ENCODE measurements around the gene AFF3. TPM values are rescaled to one million over a fixed set of nuclear protein-coding genes. Genes with fewer than 3 reads are reported as not detected.

The AFF3 gene
- total and polyA plus RNA-seq, 10 of the 15 experiments (the other 5 are each of a cell fraction or from before 2014, with no cell fraction given): 0.26 to 5.5 (median 3.0) TPM

DNA sequence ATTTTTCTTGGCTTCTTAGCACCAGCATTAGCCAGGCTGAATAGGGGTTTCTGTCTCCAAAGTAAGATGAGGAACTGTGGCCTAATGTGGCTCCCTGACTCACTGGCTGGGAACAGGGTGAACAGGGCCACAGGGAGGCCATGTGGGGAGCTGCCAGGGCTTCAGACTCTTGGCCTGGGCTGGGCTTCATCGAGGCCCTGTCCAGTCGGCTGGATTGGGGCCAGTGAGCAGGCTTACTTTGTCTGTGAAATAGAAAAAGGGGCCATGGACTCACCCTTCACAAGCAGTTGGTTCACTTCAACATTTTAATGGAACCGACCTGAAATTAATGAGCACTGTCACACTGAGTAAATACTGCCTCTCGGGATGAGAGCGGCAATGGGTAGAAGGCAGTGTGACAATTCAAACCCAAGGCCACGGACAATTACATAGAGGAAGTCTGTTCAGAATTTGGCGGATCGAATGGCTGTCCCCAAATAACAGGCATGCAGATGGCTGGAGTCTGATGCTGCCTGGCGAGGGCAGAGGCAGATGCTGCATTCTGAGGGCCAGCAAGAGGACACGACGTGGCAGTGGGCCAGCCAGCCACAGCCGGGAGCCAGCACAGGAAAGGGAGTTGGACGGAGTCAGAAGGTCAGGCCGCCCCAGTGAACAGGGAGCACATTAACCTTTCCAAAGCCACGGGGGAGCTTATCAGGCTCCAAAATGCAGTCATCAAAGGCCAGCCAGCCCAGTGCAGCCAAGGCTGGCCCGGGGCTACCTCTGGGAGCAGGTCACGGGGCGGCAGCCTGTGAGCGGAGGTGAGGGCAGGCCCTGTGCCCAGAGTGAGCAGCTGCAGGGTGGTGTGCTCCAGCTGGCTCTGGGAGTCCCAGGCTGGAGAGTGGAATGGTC, 506.0 kb downstream of the AFF3 start:
- FAIRE-seq (no peak), DNase-seq (ENCODE audit: low read depth, low spot score) (no peak), ATAC-seq (no peak)
- Histone ChIP-seq H3K4me3 (no peak overlapping the region), H3K4me1 (ENCODE audit: control insufficient read depth, insufficient read depth, low read length) (no peaks in the 10 kb centered on the region), H4K20me1 (ENCODE audit: control insufficient read depth, insufficient read depth) (no peaks in the 10 kb centered on the region), H3K27me3 (replicated peaks in 1 of 2; ENCODE audit: control insufficient read depth in 2 of 2, insufficient read depth in 2 of 2, low read length in 1 of 2) (peaks cover 0 to 1% of the 10 kb centered on the region in 2 experiments; a peak in 1 of 4 replicates), H3K79me2 (ENCODE audit: control insufficient read depth, insufficient read depth, low read length) (no peaks in the 10 kb centered on the region), H3K36me3 (ENCODE audit: control insufficient read depth in 2 of 2, insufficient read depth in 2 of 2, low read length in 1 of 2) (no peaks in the 10 kb centered on the region), H3K9me3 (replicated peaks; ENCODE audit: control insufficient read depth, insufficient read depth, low read length) (no peaks in the 10 kb centered on the region; the same call in 2 of the 3 replicates), H3K4me2 (ENCODE audit: control insufficient read depth, insufficient read depth) (no peak overlapping the region), H3K27ac (ENCODE audit: control insufficient read depth, insufficient read depth) (no peak overlapping the region), H3K9ac (ENCODE audit: control insufficient read depth, insufficient read depth, low read length) (no peak overlapping the region), H2AFZ (ENCODE audit: control insufficient read depth, low read depth, low read length) (no peak overlapping the region)
- BruUV-seq (replicated peaks): no TSS peak
- POLR2A ChIA-PET: no interaction called here
- intact Hi-C loops (cut with micrococcal nuclease; ENCODE audit: unreplicated experiment): no loop called here
- WGBS (ENCODE audit: insufficient coverage, insufficient replicate concordance, low lambda C conversion rate, missing lambda C conversion rate): 48% methylated on average over 19 of the region's 19 CpGs
- RAD21 ChIA-PET (ENCODE audit: unreplicated experiment): no interaction called here
- CTCF ChIA-PET: no interaction called here
- in situ Hi-C loops (cut with MboI): no loop called here
- SMC1A ChIA-PET (ENCODE audit: uncharacterized antibody, unreplicated experiment): no interaction called here
- TF ChIP-seq BMI1 (IDR thresholded peaks at IDR 0.05; ENCODE audit: borderline replicate concordance): no peak
- no peak for TF ChIP-seq NR2F1 (conservative IDR thresholded peaks at IDR 0.05)
- TF ChIP-seq, protein P1, sequence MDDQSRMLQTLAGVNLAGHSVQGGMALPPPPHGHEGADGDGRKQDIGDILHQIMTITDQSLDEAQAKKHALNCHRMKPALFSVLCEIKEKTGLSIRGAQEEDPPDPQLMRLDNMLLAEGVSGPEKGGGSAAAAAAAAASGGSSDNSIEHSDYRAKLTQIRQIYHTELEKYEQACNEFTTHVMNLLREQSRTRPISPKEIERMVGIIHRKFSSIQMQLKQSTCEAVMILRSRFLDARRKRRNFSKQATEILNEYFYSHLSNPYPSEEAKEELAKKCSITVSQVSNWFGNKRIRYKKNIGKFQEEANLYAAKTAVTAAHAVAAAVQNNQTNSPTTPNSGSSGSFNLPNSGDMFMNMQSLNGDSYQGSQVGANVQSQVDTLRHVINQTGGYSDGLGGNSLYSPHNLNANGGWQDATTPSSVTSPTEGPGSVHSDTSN (IDR thresholded peaks at IDR 0.05; ENCODE audit: insufficient replicate concordance, low read depth, low read length): no peak
- no peak for TF ChIP-seq ZNF274 (IDR thresholded peaks at IDR 0.05; ENCODE audit: insufficient read depth, insufficient read length)
- no peak for TF ChIP-seq BRCA1 (IDR thresholded peaks at IDR 0.05; ENCODE audit: low read depth, low read length)
- TF ChIP-seq PAX8 (IDR thresholded peaks at IDR 0.05): no peak
- no peak for TF ChIP-seq NR2C2 (IDR thresholded peaks at IDR 0.05; ENCODE audit: borderline replicate concordance, control insufficient read depth, insufficient read length, low read depth)
- TF ChIP-seq POU2F2 (IDR thresholded peaks at IDR 0.05; ENCODE audit: borderline replicate concordance, low read depth, low read length): no peak
- no peak for TF ChIP-seq ESRRA (IDR thresholded peaks at IDR 0.05; ENCODE audit: low read length)
- TF ChIP-seq SIN3A (IDR thresholded peaks at IDR 0.05; ENCODE audit: low read depth, low read length): no peak
- no peak for TF ChIP-seq YBX1 (IDR thresholded peaks at IDR 0.05)
- no peak for TF ChIP-seq SPI1 (IDR thresholded peaks at IDR 0.05; ENCODE audit: borderline replicate concordance, insufficient read depth, low read depth, low read length)
- TF ChIP-seq, protein P2, sequence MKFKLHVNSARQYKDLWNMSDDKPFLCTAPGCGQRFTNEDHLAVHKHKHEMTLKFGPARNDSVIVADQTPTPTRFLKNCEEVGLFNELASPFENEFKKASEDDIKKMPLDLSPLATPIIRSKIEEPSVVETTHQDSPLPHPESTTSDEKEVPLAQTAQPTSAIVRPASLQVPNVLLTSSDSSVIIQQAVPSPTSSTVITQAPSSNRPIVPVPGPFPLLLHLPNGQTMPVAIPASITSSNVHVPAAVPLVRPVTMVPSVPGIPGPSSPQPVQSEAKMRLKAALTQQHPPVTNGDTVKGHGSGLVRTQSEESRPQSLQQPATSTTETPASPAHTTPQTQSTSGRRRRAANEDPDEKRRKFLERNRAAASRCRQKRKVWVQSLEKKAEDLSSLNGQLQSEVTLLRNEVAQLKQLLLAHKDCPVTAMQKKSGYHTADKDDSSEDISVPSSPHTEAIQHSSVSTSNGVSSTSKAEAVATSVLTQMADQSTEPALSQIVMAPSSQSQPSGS (IDR thresholded peaks at IDR 0.05; ENCODE audit: low read length): no peak
- TF ChIP-seq, protein P3, sequence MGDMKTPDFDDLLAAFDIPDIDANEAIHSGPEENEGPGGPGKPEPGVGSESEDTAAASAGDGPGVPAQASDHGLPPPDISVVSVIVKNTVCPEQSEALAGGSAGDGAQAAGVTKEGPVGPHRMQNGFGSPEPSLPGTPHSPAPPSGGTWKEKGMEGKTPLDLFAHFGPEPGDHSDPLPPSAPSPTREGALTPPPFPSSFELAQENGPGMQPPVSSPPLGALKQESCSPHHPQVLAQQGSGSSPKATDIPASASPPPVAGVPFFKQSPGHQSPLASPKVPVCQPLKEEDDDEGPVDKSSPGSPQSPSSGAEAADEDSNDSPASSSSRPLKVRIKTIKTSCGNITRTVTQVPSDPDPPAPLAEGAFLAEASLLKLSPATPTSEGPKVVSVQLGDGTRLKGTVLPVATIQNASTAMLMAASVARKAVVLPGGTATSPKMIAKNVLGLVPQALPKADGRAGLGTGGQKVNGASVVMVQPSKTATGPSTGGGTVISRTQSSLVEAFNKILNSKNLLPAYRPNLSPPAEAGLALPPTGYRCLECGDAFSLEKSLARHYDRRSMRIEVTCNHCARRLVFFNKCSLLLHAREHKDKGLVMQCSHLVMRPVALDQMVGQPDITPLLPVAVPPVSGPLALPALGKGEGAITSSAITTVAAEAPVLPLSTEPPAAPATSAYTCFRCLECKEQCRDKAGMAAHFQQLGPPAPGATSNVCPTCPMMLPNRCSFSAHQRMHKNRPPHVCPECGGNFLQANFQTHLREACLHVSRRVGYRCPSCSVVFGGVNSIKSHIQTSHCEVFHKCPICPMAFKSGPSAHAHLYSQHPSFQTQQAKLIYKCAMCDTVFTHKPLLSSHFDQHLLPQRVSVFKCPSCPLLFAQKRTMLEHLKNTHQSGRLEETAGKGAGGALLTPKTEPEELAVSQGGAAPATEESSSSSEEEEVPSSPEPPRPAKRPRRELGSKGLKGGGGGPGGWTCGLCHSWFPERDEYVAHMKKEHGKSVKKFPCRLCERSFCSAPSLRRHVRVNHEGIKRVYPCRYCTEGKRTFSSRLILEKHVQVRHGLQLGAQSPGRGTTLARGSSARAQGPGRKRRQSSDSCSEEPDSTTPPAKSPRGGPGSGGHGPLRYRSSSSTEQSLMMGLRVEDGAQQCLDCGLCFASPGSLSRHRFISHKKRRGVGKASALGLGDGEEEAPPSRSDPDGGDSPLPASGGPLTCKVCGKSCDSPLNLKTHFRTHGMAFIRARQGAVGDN (IDR thresholded peaks at IDR 0.05): no peak
- no peak for TF ChIP-seq EED (IDR thresholded peaks at IDR 0.05; ENCODE audit: low read depth)
- TF ChIP-seq NFYA (IDR thresholded peaks at IDR 0.05; ENCODE audit: borderline replicate concordance, low read depth, low read length): no peak

Measured in GM12878 (cell line).